SK-N-SH treated with all-trans-retinoic acid at 6 μM for 48 hours (cell line): ENCODE measurements around the gene PLCB4.

Source experiments
- BACH2 ChIP-seq: fragments of 250-450 bp; sonication (Bioruptor Pico); IDR thresholded peaks from 2 replicates; pipeline ENCODE4 v1.9.0; 2021; ENCODE audit warnings: mild to moderate bottlenecking, borderline replicate concordance
- ESRRG ChIP-seq: fragments of 250-450 bp; sonication (Bioruptor Pico); IDR thresholded peaks from 2 replicates; pipeline ENCODE4 v1.6.1; 2021; ENCODE audit warnings: mild to moderate bottlenecking
- GLIS3 ChIP-seq: fragments of 250-450 bp; sonication (Bioruptor Pico); IDR thresholded peaks from 2 replicates; pipeline ENCODE4 v1.5.0; 2020; ENCODE audit warnings: mild to moderate bottlenecking, moderate library complexity
- OSR1 ChIP-seq: fragments of 250-450 bp; sonication (Bioruptor Pico); IDR thresholded peaks from 2 replicates; pipeline ENCODE4 v1.8.0; 2022; ENCODE audit warnings: moderate library complexity, mild to moderate bottlenecking, inconsistent platforms
- ZNF565 ChIP-seq: fragments of 450-650 bp; formaldehyde crosslinking; conservative IDR thresholded peaks from 2 replicates; pipeline ENCODE4 v1.5.0; 2020; ENCODE audit warnings: low read depth, mild to moderate bottlenecking, moderate library complexity
- ZNF8 ChIP-seq: fragments of 450-650 bp; formaldehyde crosslinking; IDR thresholded peaks from 2 replicates; pipeline ENCODE4 v1.5.0; 2020; ENCODE audit warnings: mild to moderate bottlenecking, moderate library complexity
- TF ChIP-seq, protein P1 (sequence below): fragments of 250-450 bp; sonication (Bioruptor Pico); IDR thresholded peaks from 2 replicates; pipeline ENCODE4 v1.8.0; 2020; ENCODE audit warnings: mild to moderate bottlenecking, moderate library complexity, borderline replicate concordance

DNA sequence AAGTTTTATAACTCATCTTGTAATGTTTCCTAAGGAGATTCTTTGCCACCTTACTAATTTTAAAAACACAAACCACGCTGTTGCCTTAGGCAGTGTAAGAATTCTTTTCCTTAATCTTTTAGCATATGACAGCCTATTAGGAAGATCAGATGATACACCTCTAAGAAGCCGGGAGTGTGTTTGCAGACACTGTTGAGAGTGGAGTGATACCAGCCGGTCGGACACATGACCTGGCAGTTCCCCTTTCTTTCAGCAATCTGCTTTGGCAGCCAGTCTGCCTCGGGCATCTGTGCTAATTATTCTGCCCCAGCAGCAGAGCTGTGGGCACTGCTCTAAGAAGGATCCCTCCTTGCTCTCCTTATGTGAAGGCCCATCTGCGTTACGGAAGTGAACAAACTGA lies 50.9 kb downstream of the PLCB4 start:
- TF ChIP-seq ZNF8 (CRISPR knock-in tag) (no peak), BACH2 (CRISPR knock-in tag) (no peak), OSR1 (no peak), ZNF565 (CRISPR knock-in tag) (no peak), ESRRG (CRISPR knock-in tag) (no peak), GLIS3 (no peak)
- TF ChIP-seq, protein P1, sequence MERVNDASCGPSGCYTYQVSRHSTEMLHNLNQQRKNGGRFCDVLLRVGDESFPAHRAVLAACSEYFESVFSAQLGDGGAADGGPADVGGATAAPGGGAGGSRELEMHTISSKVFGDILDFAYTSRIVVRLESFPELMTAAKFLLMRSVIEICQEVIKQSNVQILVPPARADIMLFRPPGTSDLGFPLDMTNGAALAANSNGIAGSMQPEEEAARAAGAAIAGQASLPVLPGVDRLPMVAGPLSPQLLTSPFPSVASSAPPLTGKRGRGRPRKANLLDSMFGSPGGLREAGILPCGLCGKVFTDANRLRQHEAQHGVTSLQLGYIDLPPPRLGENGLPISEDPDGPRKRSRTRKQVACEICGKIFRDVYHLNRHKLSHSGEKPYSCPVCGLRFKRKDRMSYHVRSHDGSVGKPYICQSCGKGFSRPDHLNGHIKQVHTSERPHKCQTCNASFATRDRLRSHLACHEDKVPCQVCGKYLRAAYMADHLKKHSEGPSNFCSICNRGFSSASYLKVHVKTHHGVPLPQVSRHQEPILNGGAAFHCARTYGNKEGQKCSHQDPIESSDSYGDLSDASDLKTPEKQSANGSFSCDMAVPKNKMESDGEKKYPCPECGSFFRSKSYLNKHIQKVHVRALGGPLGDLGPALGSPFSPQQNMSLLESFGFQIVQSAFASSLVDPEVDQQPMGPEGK, result no peak
